Endodermal cell (in vitro differentiated cells): ENCODE measurements around the gene FH. TPM values are rescaled to one million over a fixed set of nuclear protein-coding genes. Genes with fewer than 3 reads are reported as not detected.

Experiments
- DNase-seq: peaks from one replicate; pipeline ENCODE4 v3.0.0-alpha.2; 2017
- H3K27ac ChIP-seq: 2 replicates; pipeline ENCODE4 v1.5.1; 2013; ENCODE audit warnings: mild to moderate bottlenecking, low read depth, low read length, moderate library complexity
- H3K27me3 ChIP-seq: 2 replicates; pipeline ENCODE4 v1.6.1; 2013; ENCODE audit warnings: mild to moderate bottlenecking, low read length, moderate library complexity; ENCODE audit not compliant: insufficient read depth, control insufficient read depth, poor library complexity, severe bottlenecking
- H3K36me3 ChIP-seq: 2 replicates; pipeline ENCODE4 v1.7.0; 2013; ENCODE audit warnings: mild to moderate bottlenecking, low read length, moderate library complexity; ENCODE audit not compliant: control insufficient read depth, insufficient read depth
- H3K4me1 ChIP-seq: one replicate; pipeline ENCODE4 v1.7.0; 2013; ENCODE audit warnings: low read length; ENCODE audit not compliant: control insufficient read depth, insufficient read depth
- H3K4me3 ChIP-seq: 2 replicates; pipeline ENCODE4 v1.5.1; 2013; ENCODE audit warnings: mild to moderate bottlenecking, low read length, moderate library complexity
- H3K9ac ChIP-seq: 2 replicates; pipeline ENCODE4 v1.6.1; 2013; ENCODE audit warnings: mild to moderate bottlenecking, low read length, moderate library complexity; ENCODE audit not compliant: poor library complexity, severe bottlenecking; ENCODE audit errors: extremely low read depth
- H3K9me3 ChIP-seq: 2 replicates; pipeline ENCODE4 v1.6.1; 2013; ENCODE audit warnings: mild to moderate bottlenecking, low read length, moderate library complexity; ENCODE audit not compliant: control insufficient read depth
- H3K27ac Mint-ChIP-seq: 2 replicates; pipeline ENCODE4 v1.8.0; 2020; ENCODE audit warnings: mixed read lengths
- H3K27me3 Mint-ChIP-seq: 2 replicates; pipeline ENCODE4 v1.8.0; 2021; ENCODE audit warnings: mild to moderate bottlenecking, mixed read lengths; ENCODE audit not compliant: insufficient read depth
- H3K36me3 Mint-ChIP-seq: 2 replicates; pipeline ENCODE4 v1.8.0; 2020; ENCODE audit warnings: low read depth, mixed read lengths
- H3K4me1 Mint-ChIP-seq: 2 replicates; pipeline ENCODE4 v1.8.0; 2020; ENCODE audit warnings: mixed read lengths
- H3K4me3 Mint-ChIP-seq: 2 replicates; pipeline ENCODE4 v1.8.0; 2020; ENCODE audit warnings: mild to moderate bottlenecking, moderate library complexity, mixed read lengths
- H3K9me3 Mint-ChIP-seq: 2 replicates; pipeline ENCODE4 v1.8.0; 2020; ENCODE audit warnings: mild to moderate bottlenecking, mixed read lengths
- CTCF ChIP-seq: fragments of 200-600 bp; sonication (generic); conservative IDR thresholded peaks from 2 replicates; pipeline ENCODE4 v1.5.0; 2021; ENCODE audit warnings: antibody characterized with exemption, mild to moderate bottlenecking
- WGBS, 2 experiments: methylation state at CpG; one replicate each; pipeline versions ENCODE4 v1.1.5 to v1.1.7; 2013; ENCODE audit warnings: missing lambda C conversion rate in 2 of 2, mixed read lengths in 1 of 2; ENCODE audit not compliant: insufficient coverage in 1 of 2, insufficient read length in 1 of 2; 5-methylcytosine and 5-hydroxymethylcytosine counted together
- total RNA-seq, 2 donors: library from RNA; stranded (reverse); fragmentation: NEBNext Ultra II Directional in 1 of 2; extraction: Animal tissue kit (Norgen Biotek cat#: 25700) in 1 of 2; gene quantifications; 2 replicates in 1 of 2; 3 replicates in 1 of 2; pipeline ENCODE4 v1.2.1, GENCODE V29; 2021

The FH gene
- total RNA-seq, 2 donors from 2014 or later: 65.5 to 66.7 TPM

- H3K27me3 Mint-ChIP-seq: no peaks in the 10 kb centered on the region
- Histone ChIP-seq H3K4me1 (peaks cover under 1% of the 10 kb centered on the region), H3K36me3 (no peaks in the 10 kb centered on the region), H3K4me3 (no peak overlapping the region), H3K9me3 (peaks cover 6% of the 10 kb centered on the region), H3K9ac (no peak overlapping the region), H3K27ac (no peak overlapping the region), H3K27me3 (no peaks in the 10 kb centered on the region)
- TF ChIP-seq CTCF: no peak
- peaks cover 12% of the 10 kb centered on the region for H3K9me3 Mint-ChIP-seq
- H3K36me3 Mint-ChIP-seq: peaks cover 2% of the 10 kb centered on the region
- no peak overlapping the region for H3K4me3 Mint-ChIP-seq
- no peak for DNase-seq
- WGBS, 2 experiments: 94 to 100% methylated on average over 3 to 8 of the region's 8 CpGs
- no peak overlapping the region for H3K27ac Mint-ChIP-seq
- peaks cover 6% of the 10 kb centered on the region for H3K4me1 Mint-ChIP-seq
Measured at GRCh38 chr1:241465673-241466072, 53.9 kb downstream of the FH start.

GRCh38 chr1:241464985-241465384 is 54.6 kb downstream of the FH start:
- H3K9me3 ChIP-seq: peaks cover 6% of the 10 kb centered on the region
- DNase-seq: no peak
- no peak overlapping the region for H3K27ac ChIP-seq
- H3K27ac Mint-ChIP-seq: no peak overlapping the region
- no peak overlapping the region for H3K4me3 ChIP-seq
- WGBS, 2 experiments: no CpG with 5 or more reads among the region's 4 CpGs
- no peaks in the 10 kb centered on the region for H3K27me3 ChIP-seq
- no peaks in the 10 kb centered on the region for H3K36me3 ChIP-seq
- H3K9ac ChIP-seq: no peak overlapping the region
- H3K4me3 Mint-ChIP-seq: no peak overlapping the region
- H3K4me1 ChIP-seq: peaks cover 4% of the 10 kb centered on the region
- TF ChIP-seq CTCF: peak; percentile 62
- H3K4me1 Mint-ChIP-seq: peaks cover 13% of the 10 kb centered on the region
- H3K9me3 Mint-ChIP-seq: peaks cover 12% of the 10 kb centered on the region
- no peaks in the 10 kb centered on the region for H3K27me3 Mint-ChIP-seq
- peaks cover 2% of the 10 kb centered on the region for H3K36me3 Mint-ChIP-seq

- H3K4me3 ChIP-seq: no peak overlapping the region
- Mint-ChIP-seq H3K27me3 (peaks cover 8% of the 10 kb centered on the region), H3K27ac (no peak overlapping the region), H3K36me3 (peaks cover 2% of the 10 kb centered on the region), H3K4me1 (peaks cover 33% of the 10 kb centered on the region), H3K9me3 (peaks cover 12% of the 10 kb centered on the region), H3K4me3 (no peak overlapping the region)
- H3K9me3 ChIP-seq: peaks cover 6% of the 10 kb centered on the region
- no peaks in the 10 kb centered on the region for H3K27me3 ChIP-seq
- no peak for DNase-seq
- peaks cover 16% of the 10 kb centered on the region for H3K4me1 ChIP-seq
- no peaks in the 10 kb centered on the region for H3K36me3 ChIP-seq
- WGBS, 2 experiments: 87 to 100% methylated on average over 1 to 2 of the region's 2 CpGs
- no peak for TF ChIP-seq CTCF
- H3K9ac ChIP-seq: no peak overlapping the region
- H3K27ac ChIP-seq: no peak overlapping the region
Measured at GRCh38 chr1:241462391-241462790, 57.2 kb downstream of the FH start.
